GM18951 (cell line): ENCODE results near the gene ADGRA1.
"Not testable (repeated sequence)": the region's sequence is repeated elsewhere in the genome, so short reads cannot be mapped to it uniquely, and the experiment has no call there.

Experiments
- POLR2A ChIP-seq: IDR thresholded peaks from 4 replicates; pipeline ENCODE4 v1.6.1; 2011; ENCODE audit warnings: mild to moderate bottlenecking; ENCODE audit not compliant: insufficient read length, insufficient read depth; ENCODE audit errors: extremely low read depth
- in situ Hi-C: fragments of 300-500 bp; cut with MboI; formaldehyde crosslinking; loops from one replicate; pipeline ENCODE4 v1.12.0; 2022; ENCODE audit warnings: low sequenced_read_pairs, mixed read lengths, inconsistent platforms; ENCODE audit not compliant: unreplicated experiment

ADGRA1 gene

DNA sequence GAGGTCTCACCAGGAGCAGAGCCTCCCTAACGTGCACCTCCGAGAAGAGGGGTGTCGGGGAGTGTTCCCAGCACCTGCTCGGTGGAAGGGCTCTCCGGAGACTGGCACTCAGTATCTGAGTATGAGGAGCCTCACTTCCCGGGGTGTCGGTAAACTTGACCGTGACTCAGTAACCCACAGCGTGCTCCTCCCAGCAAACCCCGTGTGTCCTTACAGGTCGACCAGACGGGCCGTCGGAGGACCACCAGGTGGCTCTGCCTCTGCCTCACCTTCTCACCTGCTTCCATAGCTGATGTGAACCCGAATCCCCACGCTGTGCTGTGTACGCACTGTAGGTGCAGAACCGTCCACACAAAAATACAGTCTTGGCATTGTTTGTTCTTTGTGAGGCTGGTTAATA is 43.3 kb downstream of the ADGRA1 start:
- in situ Hi-C loops = no loop called here
- TF ChIP-seq POLR2A = no peak

DNA sequence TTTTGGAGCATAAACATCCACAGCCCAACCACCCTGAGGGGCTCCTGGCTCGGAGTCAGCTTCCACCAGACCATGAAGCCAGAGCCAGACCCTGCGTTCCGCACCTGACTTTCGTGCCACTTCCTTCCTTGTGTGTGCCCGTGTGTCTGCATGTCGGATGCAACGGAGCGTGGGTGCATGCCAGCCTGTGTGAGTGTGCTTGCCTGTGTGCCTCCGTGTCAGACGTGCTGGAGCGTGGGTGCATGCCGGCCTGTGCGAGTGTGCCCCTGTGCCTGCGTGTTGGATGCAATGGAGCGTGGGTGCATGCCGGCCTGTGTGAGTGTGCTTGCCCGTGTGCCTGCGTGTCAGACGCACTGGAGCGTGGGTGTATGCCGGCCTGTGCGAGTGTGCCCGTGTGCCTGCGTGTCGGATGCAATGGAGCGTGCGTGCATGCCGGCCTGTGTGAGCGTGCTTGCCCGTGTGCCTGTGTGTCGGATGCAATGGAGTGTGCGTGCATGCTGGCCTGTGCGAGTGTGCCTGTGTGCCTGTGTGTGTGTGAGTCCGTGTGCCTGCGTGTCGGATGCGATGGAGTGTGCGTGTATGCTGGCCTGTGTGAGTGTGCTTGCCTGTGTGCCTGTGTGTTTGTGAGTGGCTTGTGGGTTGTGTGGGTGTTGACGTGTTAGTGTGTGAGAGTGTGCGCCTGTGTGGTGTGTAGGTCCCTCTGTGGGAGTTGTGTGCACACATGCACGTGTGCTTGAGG is 44.2 kb downstream of the ADGRA1 start:
- no peak for TF ChIP-seq POLR2A
- in situ Hi-C loops = no loop called here

DNA sequence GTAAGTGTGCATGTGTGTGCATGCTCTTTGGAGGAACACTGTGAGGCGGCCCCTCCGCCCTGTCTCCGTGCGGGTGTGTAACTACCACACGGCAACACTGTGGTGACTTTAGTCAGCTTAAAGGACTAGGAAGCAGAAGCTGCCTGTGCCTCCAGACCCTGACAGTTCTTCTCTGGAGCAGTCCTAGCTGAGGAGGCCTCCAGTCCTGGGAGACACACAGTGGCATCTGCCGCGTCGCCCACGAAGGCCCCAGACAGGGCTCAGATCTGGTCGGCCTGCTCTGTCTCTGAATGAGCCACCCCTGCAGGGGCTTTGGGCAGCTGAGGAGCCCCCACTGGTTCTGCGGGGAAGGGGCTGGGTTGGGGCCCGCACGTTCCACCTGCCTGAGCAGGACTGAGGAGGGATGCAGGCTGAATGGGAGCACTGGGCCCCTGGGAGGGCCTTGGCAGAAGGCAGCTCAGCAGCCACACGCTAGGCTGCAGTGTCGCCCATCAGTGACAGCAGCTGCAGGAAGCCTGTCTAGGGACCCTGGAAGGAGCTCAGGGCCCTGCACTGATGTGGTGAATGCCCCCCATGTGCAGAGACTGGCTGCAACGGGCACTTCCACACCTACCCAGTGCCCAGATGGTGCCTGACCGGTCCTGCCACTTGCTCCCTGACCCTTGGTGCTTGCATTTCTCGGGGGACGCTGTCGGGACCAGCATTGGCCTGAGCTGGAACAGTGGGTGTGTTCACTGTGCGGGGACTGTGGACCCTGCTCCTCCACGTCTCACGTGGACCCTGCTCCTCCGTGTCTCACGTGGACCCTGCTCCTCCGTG is 45.0 kb downstream of the ADGRA1 start:
- TF ChIP-seq POLR2A = no peak
- in situ Hi-C loops = no loop called here

DNA sequence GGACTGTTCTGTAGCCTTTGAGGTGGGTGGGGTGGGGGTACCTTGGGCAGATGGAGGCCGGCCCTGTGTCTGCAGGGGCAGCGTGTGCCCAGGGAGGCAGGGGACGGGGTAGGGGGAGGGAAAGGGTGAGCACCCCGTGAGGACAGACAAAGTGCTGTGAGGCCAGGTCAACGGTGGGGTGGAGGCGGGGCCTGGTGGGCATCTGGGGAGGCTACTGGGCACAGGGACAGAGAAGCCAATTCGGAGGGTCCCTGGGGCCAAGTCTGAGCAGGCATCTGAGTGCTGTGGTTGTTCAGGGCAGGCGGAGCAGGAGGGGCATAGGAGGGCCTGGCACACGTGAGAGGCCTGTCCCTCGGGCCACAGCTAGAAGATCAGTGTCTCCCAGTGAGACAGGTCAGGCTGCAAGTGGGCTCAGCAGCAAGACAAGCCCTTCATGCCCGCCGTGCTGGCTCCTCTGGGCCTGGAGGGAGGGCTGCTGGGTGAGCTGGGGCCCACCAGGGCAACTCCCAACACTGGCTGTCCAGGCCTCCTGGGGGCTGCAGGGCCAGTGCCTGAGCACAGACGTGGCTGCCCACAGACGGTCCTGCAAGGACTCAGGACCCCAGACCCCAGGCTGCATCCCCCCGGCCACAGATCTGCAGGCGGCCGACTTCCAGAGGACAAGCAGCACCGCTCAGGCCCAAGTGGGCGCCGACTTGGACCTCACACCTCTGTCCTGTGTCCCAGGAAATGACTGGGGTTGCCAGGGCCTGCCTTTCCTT is 45.9 kb downstream of the ADGRA1 start:
- in situ Hi-C loops = no loop called here
- TF ChIP-seq POLR2A = no peak

DNA sequence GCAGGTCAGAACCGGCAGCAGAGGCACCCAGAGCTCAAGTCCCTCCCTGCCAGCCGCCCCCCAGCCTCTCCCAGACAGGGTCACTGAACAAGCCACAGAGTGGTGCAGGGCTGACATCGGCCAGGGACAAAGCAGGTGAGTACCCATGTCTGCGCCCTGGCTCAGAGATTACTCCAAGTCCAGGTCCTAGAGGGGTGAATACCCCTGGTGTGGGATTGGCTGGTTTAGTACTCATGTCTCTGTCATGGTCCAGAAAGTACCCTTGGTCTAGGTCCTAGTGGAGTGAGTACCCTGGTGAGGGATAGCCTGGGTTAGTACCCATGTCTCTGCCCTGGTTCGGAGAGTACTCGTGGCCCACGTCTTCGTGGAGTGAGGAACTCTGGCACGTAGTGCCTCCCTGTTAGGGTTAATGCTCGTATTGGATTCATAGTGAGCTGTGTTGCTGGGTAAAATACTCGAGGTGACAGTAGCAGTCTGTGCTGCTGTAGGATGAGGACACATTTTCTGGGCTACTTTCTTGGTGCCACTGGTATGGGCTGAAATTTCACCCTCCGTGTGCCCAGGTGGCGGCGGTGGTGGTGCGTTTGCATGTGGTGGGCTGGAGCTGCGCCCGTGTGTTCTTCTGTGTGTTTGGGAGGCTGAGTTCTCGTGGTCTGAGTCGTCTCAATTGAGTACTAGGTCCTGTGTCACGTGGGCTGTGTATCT is 46.8 kb downstream of the ADGRA1 start:
- no peak for TF ChIP-seq POLR2A
- in situ Hi-C loops = no loop called here

DNA sequence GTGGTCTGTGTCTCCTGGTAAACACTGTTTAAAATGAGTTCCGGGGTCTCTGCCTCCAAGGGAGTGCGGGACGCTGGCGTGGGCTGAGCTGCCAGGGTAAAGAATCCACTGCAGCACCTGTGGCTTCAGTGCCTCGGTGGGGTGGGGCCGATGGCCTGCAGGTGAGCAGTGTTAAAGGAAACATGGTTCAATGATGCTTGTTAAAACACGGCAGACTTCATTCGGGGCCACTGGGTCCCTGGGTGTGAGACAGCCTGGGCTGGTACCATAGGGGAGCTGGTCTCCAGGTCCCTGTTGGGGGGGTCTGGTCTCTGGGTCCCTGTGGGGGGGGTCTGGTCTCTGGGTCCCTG is 47.4 kb downstream of the ADGRA1 start:
- in situ Hi-C loops = no loop called here
- no peak for TF ChIP-seq POLR2A

DNA sequence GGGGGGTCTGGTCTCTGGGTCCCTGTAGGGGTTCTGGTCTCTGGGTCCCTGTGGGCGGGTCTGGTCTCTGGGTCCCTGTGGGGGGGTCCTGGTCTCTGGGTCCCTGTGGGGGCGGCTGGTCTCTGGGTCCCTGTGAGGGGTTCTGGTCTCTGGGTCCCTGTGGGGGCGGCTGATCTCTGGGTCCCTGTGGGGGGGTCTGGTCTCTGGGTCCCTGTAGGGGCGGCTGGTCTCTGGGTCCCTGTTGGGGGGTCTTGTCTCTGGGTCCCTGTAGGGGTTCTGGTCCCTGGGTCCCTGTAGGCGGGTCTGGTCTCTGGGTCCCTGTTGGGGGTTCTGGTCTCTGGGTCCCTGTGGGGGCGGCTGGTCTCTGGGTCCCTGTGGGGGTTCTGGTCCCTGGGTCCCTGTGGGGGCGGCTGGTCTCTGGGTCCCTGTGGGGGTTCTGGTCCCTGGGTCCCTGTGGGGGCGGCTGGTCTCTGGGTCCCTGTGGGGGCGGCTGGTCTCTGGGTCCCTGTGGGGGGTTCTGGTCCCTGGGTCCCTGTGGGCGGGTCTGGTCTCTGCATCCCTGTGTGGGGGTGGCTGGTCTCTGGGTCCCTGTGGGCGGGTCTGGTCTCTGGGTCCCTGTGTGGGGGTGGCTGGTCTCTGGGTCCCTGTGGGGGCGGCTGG is 49.9 kb downstream of the ADGRA1 start:
- in situ Hi-C loops = not testable (repeated sequence)

DNA sequence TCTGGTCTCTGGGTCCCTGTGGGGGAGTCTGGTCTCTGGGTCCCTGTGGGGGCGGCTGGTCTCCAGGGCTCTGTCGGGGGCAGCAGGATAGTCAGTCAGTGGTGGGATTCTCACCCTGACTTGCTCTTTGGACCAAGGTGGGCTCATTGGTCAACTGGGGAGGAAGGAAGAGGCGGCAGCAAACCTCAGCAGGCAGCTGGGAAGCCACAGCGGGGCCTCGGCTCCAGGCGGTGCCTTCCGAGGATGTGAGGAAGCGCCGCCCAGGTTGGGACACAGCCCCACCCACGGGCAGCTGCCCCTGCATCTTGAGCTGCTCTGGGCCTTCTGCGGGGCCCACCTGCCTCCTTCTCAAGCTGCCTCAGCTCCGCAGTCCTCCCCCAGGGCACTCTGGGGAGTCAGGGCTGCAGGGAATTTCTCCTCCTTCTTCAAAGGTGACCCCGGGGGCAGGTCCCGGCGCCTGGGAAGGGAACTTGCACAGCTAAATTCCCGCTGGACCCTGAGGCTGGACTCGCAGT is 51.9 kb downstream of the ADGRA1 start:
- in situ Hi-C loops = no loop called here

DNA sequence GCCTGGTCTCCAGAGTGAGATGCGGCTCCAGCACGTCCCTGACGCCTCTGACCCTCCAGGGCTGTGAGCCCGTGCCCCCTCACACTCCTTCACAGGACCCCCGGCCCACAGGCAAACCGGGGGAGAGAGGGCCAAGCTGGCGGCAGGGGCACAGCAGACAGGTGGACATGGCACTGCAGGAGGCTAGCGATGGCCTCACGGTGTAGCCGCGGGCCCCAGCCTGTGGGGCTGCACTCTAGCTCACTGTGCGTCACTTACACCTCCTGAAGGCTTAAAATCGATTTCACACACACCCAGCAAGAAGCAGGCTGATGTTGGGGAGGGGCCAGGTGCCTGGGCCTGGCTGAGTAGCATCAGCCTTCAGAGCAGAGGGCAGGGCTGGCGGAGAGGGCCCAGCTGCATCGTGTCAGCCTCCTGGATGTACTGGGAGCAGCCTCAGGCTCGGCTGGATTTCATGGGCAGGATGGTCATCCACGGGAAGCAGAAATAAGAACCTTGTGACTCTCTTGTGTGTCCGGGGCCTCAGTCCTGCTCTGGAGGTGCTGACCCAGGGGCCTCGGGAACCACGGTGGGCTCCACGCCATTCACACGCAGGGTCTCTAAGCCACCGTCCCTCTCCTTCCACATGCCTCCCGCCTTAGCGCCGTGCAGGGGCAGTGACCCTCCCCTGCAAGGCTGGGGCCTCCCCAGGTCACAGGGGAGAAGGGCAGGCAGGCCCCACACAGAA is 52.9 kb downstream of the ADGRA1 start:
- in situ Hi-C loops = no loop called here
- TF ChIP-seq POLR2A = no peak

More for the DNA sequence above, 51.9 kb downstream of the ADGRA1 start:
- TF ChIP-seq POLR2A = no peak

DNA sequence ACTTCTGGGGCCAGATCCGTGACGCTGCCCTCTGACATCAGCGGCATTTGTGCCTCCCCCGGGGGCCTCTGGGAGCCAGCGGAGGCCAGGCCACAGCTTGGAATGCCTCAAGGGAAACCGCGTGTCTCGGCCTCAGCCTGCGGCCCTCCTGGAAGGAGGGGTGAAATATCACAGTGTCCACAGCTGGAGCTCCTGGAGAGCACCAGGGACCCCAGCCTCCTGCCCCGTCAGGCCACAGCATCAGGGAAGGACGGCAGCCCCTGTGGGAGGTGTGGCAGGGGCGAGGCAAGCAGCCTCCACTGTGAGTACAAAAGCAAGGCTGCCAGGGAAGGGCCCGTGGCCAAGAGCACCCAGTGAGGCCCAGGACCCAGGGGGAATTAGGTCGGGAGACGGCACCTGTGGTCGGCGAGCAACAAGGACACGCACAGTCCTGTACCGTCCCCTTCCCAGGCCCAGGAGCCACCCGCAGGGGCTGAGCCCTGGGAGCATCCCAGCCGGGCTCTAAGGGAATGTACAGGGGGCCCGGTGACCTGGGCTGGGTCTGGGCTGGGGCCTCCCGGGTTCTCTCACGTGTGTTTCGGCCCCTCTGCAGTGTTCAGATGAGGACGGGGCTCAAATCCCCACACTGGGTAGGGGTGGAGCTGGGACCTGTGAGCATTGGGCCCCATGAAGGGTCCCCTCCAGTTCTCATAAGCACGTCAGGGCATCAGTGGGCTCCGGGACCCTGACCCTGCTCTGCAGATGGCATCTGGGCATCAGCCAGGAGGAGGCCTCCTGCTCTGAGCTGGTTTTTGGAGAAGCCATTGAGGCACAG is 53.6 kb downstream of the ADGRA1 start:
- in situ Hi-C loops = no loop called here
- no peak for TF ChIP-seq POLR2A

DNA sequence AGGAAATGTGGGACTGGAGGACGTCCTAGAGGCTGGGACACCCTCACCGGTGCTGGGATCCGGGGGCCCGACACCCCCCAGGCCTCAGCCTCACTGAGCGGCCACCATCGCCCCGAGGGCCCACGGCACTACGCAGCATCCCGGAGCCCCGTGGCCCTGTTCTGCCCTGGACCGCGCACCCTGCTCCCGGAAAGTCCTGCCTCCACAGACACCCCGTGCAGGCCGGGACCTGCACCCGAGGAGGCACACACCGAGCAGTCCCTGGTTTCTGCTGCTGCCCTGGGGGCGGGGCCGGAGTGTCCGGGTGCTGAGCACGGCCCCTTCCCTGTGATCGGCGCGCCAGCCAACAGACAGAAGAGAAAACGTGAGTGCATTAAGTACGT is 54.2 kb downstream of the ADGRA1 start:
- TF ChIP-seq POLR2A = no peak
- in situ Hi-C loops = no loop called here

DNA sequence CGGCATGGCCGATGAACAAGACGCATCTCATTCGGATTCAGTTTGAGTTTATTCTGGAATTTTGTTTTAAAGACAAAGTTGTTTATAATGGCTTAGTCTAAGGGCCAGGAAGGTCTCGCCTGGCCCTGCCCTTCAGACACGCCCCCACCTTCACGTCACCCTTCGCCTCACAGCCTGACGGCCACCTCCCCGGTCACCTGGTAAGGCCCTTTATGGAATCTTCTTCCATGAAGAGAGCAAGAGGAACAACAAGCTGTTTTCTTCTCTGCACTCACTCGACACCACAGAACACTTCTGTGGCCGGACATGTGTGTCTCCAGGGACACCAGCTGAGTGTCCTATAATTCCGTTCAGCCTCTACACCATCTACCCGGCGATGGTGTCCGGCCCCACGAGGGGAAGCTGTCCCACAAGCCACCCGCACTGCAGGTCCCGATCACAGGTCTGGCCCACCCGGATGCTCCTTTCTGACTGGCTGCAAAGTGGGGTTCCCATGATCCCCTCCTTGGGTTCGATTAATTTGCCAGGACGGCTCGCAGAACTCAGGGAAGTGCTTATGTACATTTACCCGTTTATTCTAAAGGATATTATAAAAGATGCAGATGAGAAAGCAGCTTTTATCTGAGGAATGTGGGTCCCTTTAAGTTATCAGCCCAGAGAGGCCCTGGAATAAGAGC is 54.9 kb downstream of the ADGRA1 start:
- in situ Hi-C loops = no loop called here
- TF ChIP-seq POLR2A = no peak
